ENCODE measurements around the gene SCUBE3.

GRCh38 chr6:35300848-35301247 is 87.1 kb downstream of the SCUBE3 start:
- TF ChIP-seq CTCF (IDR thresholded peaks at IDR 0.05 in 8 of 11, conservative IDR thresholded peaks at IDR 0.05 in 3 of 11): no peak
- no peak for TF ChIP-seq POLR2A (IDR thresholded peaks at IDR 0.05)
